Measurements from ENCODE around the gene PABPN1.

PABPN1 gene

DNA sequence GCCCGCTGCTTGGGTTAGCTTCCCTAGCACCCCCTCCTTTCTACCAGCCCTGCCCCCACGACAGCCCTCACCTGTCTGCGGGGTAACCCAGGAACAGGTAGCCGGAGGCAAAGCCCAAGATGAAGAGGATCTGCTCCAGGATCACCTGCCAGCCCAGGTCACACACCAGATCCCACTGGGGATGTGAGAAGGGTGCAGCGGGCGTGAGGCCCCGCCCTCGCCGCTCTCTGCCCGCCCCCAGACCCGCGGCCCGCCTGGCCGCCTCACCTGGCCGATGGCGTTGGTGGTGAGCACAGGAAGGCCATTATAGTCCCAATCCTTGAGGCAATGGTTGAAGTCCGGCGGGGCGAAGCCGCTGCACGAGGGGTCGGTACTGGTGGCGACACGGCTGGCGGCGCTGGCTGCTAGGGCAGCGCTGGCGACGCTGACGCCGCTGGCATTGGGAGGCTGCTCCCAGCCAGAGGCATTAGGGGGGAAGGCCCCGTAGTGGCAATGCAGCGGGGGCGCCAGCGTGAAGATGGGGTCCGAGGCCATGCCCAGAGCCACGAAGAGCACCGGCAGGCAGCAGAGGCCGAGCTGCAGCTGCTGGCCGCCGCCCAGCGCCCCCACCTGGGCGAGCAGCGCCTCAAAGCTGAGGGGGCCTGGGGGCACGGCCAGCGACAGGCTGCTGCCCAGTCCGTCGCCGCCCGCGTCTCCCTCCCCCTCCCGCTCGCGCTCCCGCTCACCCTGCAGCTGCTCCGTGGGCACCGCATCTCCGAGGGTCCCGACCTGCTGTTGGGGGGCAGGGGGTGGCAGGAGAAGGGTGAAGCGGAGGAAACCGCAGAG is 30.6 kb downstream of the PABPN1 start:
- TF ChIP-seq, protein P1, sequence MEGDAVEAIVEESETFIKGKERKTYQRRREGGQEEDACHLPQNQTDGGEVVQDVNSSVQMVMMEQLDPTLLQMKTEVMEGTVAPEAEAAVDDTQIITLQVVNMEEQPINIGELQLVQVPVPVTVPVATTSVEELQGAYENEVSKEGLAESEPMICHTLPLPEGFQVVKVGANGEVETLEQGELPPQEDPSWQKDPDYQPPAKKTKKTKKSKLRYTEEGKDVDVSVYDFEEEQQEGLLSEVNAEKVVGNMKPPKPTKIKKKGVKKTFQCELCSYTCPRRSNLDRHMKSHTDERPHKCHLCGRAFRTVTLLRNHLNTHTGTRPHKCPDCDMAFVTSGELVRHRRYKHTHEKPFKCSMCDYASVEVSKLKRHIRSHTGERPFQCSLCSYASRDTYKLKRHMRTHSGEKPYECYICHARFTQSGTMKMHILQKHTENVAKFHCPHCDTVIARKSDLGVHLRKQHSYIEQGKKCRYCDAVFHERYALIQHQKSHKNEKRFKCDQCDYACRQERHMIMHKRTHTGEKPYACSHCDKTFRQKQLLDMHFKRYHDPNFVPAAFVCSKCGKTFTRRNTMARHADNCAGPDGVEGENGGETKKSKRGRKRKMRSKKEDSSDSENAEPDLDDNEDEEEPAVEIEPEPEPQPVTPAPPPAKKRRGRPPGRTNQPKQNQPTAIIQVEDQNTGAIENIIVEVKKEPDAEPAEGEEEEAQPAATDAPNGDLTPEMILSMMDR (IDR thresholded peaks at IDR 0.05; ENCODE audit: borderline replicate concordance, extremely low read depth, low read length, poor library complexity, severe bottlenecking) = no peak
- TF ChIP-seq EZH2 (IDR thresholded peaks at IDR 0.05; ENCODE audit: borderline replicate concordance, low read depth, low read length, severe bottlenecking) = no peak
- H3K27me3 ChIP-seq (ENCODE audit: insufficient read depth, low read length, poor library complexity) = peaks cover 36% of the 10 kb centered on the region
- H3K4me1 ChIP-seq (ENCODE audit: insufficient read depth, low read length) = no peaks in the 10 kb centered on the region
- no peak overlapping the region for H3K4me2 ChIP-seq (ENCODE audit: insufficient read depth, low read length)
- H4K20me1 ChIP-seq (ENCODE audit: insufficient read depth, low read length) = no peaks in the 10 kb centered on the region
- H3K36me3 ChIP-seq (ENCODE audit: insufficient read depth, low read length) = no peaks in the 10 kb centered on the region
- H3K9ac ChIP-seq (ENCODE audit: low read depth, low read length) = no peak overlapping the region
- no peak overlapping the region for H2AFZ ChIP-seq (ENCODE audit: low read depth, low read length)
- H3K79me2 ChIP-seq (ENCODE audit: insufficient read depth, low read length) = no peaks in the 10 kb centered on the region
- no peak for DNase-seq
- H3K27ac ChIP-seq (ENCODE audit: low read length) = no peak overlapping the region
- H3K9me3 ChIP-seq (ENCODE audit: insufficient read depth, low read length, severe bottlenecking) = no peaks in the 10 kb centered on the region
- H3K4me3 ChIP-seq (ENCODE audit: low read depth in 1 of 2, low read length in 2 of 2) = no peak overlapping the region
- no peak for ATAC-seq (ENCODE audit: insufficient read depth, low read depth)

DNA sequence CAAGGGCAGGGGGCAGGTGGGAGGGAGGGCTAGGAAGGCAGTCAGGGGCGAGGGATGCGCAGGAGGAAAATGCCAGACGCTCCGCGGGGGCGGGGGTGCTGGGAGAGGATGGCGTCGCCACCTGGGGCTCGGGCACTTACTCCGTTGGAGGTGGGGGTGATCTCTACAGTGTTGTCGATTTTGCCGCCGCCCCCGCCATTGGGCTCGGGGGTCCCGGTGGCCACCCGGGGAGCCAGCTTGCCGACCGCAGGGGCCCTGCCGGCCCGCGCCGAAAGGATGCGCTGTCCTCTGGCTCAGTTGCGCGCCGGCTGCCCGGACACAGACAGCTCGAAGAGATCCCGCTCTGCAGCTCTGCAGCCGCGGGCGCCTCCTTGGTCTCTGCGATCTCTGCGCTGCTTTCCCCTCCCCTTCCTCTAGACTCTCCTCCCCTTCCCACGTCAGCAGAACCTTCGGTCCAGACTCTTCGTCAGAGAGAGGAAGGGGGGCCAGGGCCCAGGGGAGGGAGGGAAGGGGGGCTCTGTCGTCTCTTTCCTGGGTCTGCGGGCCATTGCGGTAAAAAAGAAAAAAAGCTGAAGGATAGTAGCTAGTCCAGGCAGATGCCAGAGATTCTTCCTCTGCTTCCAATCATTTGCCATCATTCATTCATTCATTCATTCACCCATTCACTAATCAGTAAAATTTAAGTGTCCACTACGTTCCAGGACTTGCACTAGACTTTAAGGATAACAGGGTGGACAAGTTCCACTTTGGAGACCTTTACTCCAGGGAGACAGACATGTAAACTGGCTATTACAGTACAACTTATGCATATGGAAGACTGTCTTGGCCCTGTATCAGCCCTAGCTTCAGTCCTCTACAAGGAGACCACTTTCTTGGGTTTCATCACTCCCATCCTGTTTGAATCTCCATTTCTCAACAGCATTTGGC is 31.5 kb downstream of the PABPN1 start, which contains the start of gene SLC22A17:
TSS of gene SLC22A17 (minus strand) at position 382 of the 927 bp plus-strand sequence.
- Histone ChIP-seq H3K27me3 (ENCODE audit: insufficient read depth, low read length, poor library complexity) (peaks cover 42% of the 10 kb centered on the region), H3K4me2 (ENCODE audit: insufficient read depth, low read length) (no peak within 1 kb of the TSS), H4K20me1 (ENCODE audit: insufficient read depth, low read length) (no peaks in the 10 kb centered on the region), H3K9me3 (ENCODE audit: insufficient read depth, low read length, severe bottlenecking) (no peaks in the 10 kb centered on the region), H3K9ac (ENCODE audit: low read depth, low read length) (no peak within 1 kb of the TSS), H3K4me3 (ENCODE audit: low read depth in 1 of 2, low read length in 2 of 2) (no peak within 1 kb of the TSS), H3K79me2 (ENCODE audit: insufficient read depth, low read length) (no peaks in the 10 kb centered on the region), H3K4me1 (ENCODE audit: insufficient read depth, low read length) (no peaks in the 10 kb centered on the region), H3K36me3 (ENCODE audit: insufficient read depth, low read length) (no peaks in the 10 kb centered on the region), H2AFZ (ENCODE audit: low read depth, low read length) (no peak within 1 kb of the TSS), H3K27ac (ENCODE audit: low read length) (no peak within 1 kb of the TSS)
- DNase-seq (no peak), ATAC-seq (ENCODE audit: insufficient read depth, low read depth) (peak; percentile 49)
- TF ChIP-seq EZH2 (IDR thresholded peaks at IDR 0.05; ENCODE audit: borderline replicate concordance, low read depth, low read length, severe bottlenecking) = peak; percentile 33
- TF ChIP-seq, protein P1 (IDR thresholded peaks at IDR 0.05; ENCODE audit: borderline replicate concordance, extremely low read depth, low read length, poor library complexity, severe bottlenecking) = no peak

DNA sequence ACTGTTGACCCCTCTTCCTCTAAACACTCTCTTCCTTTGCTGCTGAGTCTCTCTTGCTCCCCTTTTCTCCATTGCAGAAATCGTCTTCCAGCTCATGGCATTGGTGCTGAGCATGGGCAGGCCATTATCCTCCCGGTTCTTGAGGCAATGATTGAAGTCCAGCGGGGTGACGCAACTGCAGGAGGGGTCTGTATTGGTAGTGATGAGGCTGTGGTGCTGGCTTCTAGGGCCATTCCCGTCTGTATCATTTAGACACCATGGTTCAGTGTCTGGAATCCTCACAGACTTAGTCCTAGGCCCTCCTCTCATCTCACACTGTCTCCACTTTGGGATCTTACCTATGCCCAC is 32.1 kb downstream of the PABPN1 start:
- Histone ChIP-seq H3K79me2 (ENCODE audit: insufficient read depth, low read length) (no peaks in the 10 kb centered on the region), H3K4me3 (ENCODE audit: low read depth in 1 of 2, low read length in 2 of 2) (no peak overlapping the region), H3K36me3 (ENCODE audit: insufficient read depth, low read length) (no peaks in the 10 kb centered on the region), H3K9ac (ENCODE audit: low read depth, low read length) (no peak overlapping the region), H3K4me2 (ENCODE audit: insufficient read depth, low read length) (no peak overlapping the region), H2AFZ (ENCODE audit: low read depth, low read length) (no peak overlapping the region), H3K9me3 (ENCODE audit: insufficient read depth, low read length, severe bottlenecking) (no peaks in the 10 kb centered on the region), H3K27ac (ENCODE audit: low read length) (no peak overlapping the region), H3K4me1 (ENCODE audit: insufficient read depth, low read length) (no peaks in the 10 kb centered on the region), H4K20me1 (ENCODE audit: insufficient read depth, low read length) (no peaks in the 10 kb centered on the region), H3K27me3 (ENCODE audit: insufficient read depth, low read length, poor library complexity) (peaks cover 47% of the 10 kb centered on the region)
- DNase-seq (no peak), ATAC-seq (ENCODE audit: insufficient read depth, low read depth) (no peak)
- TF ChIP-seq EZH2 (IDR thresholded peaks at IDR 0.05; ENCODE audit: borderline replicate concordance, low read depth, low read length, severe bottlenecking) = no peak
- TF ChIP-seq, protein P1 (IDR thresholded peaks at IDR 0.05; ENCODE audit: borderline replicate concordance, extremely low read depth, low read length, poor library complexity, severe bottlenecking) = no peak
